Fibroblast of peridontal ligament (primary cell): ENCODE data around the gene TMEM14B.
A peak's percentile ranks its signal among the peaks of the same experiment; 100 is the strongest.
"Not testable (repeated sequence)": the region's sequence is repeated elsewhere in the genome, so short reads cannot be mapped to it uniquely, and the experiment has no call there.

Experiments used
- DNase-seq: peaks from one replicate; pipeline ENCODE4 v3.0.0-alpha.2; 2010; ENCODE audit errors: extremely low read depth

TMEM14B gene

DNA sequence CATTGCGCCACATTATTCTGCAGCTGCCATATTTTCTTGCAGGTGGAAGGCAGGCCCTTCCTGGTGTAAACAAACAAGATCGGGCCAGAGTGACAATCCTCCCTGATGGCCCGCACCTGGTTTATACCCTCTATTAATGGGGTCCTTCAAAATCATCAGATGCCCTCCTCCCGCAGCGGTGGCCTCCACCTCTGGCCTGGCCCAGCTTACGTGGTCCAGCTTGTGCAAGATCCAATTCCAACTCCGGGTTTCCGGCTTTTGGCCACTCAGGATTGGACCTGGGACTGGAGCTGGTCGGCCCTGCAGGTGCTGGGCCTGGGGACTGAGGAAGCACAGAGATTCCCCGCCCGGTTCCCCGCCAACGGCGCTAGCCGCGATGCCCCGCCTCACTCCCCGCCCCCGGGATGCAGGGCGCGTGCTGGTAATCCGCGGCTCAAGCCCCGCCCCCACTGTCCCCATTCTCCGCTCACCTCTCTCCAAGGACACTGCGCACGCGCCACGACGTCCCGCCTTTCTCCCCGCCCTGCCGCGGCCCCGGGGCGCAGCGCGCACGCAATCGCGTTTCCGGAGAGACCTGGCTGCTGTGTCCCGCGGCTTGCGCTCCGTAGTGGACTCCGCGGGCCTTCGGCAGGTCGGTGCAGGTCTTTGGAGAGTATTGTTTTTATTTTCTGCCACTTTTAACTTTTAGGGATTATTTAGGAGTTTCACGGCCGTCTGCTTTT lies at the start of gene TMEM14B:
Gene TMEM14B (plus strand): TSS at position 555 of the 722 bp plus-strand sequence. CDS start 1,441 bp downstream, outside the sequence.
- DNase-seq = peak; percentile 92

DNA sequence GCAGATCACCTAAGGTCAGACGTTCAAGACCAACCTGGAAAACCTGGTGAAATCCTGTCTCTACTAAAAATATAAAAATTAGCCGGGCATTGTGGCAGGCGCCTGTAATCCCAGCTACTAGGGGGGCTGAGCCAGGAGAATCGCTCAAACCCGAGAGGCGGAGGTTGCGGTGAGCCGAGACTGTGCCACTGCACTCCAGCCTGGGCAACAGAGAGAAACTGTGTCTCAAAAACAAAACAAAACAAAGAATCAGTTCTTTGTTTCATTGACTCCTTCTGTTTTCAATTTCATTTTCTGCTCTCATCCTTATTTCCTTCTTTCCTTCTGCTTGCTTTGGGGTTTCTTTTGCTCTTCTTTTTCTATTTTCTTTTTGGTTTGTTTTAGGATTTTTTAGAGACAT lies 33.6 kb upstream of the TMEM14B start:
- no peak for DNase-seq

DNA sequence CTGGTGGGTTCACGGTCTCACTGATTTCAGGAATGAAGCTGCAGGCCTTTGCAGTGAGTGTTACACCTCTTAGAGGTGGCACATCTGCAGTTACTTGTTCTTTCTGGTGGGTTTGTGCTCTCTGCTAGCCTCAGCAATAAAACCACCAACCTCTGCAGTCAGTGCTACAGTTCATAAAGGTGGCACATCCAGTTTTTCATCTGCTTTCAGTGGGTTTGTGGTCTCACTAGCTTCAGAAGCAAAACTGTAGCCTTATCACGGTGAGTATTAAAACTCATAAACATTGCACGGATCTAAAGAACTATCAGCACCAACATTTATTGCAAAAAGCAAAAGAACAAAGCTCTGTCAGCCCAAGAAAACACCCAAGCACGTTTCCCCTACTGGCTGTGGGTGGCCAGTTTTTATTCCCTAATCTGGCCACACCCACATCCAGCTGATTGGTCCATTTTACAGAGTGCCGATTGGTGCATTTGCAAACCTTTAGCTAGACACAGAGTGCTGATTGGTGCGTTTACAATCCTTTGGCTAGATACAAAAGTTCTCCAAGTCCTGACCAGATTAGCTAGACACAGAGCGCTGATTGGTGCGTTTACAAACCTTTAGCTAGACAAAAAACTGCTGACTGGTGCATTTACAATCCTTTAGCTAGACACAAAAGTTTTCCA lies 28.2 kb upstream of the TMEM14B start:
- DNase-seq = peak; percentile 20

DNA sequence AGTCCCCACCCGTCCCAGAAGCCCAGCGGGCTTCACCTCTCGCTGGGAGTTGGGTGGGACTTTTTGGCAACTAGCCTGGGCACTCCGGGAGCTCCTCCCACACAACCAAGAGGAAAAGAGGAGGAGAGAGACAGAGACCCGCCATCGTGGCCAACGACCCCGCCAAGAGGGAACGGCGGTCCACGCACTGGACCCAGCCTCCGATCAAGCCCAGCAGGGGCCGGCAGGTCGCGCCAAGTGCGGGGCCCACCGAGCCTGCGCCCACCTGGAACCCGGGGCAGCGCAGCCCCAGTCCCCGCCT lies 27.7 kb upstream of the TMEM14B start:
- DNase-seq = no peak

DNA sequence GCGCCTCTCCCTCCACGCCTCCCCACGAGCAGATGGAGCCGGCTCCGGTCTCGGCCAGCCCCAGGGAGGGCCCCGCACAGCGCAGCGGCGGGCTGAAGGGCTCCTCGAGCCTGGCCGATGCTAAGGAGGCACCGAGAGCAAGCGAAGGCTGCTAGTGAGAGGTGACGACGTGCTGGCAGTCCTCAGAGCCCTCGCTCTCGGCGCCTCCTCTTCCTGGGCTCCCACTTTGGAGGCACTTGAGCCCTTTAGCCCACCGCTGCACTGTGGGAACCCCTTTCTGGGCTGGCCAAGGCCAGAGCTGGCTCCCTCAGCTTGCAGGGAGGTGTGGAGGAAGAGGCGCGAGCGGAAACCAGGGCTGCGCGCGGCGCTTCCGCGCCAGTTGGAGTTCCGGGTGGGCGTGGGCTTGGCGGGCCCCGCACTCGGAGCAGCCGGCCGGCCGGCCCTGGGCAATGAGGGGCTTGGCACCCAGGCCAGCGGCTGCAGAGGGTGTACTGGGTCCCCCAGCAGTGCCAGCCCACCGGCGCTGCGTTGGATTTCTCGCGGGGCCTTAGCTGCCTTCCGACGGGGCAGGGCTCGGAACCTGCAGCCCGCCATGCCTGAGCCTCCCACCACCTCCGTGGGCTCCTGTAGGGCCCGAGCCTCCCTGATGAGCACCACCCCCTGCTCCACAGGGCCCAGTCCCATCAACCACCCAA lies 27.2 kb upstream of the TMEM14B start:
- DNase-seq = peak; percentile 5

DNA sequence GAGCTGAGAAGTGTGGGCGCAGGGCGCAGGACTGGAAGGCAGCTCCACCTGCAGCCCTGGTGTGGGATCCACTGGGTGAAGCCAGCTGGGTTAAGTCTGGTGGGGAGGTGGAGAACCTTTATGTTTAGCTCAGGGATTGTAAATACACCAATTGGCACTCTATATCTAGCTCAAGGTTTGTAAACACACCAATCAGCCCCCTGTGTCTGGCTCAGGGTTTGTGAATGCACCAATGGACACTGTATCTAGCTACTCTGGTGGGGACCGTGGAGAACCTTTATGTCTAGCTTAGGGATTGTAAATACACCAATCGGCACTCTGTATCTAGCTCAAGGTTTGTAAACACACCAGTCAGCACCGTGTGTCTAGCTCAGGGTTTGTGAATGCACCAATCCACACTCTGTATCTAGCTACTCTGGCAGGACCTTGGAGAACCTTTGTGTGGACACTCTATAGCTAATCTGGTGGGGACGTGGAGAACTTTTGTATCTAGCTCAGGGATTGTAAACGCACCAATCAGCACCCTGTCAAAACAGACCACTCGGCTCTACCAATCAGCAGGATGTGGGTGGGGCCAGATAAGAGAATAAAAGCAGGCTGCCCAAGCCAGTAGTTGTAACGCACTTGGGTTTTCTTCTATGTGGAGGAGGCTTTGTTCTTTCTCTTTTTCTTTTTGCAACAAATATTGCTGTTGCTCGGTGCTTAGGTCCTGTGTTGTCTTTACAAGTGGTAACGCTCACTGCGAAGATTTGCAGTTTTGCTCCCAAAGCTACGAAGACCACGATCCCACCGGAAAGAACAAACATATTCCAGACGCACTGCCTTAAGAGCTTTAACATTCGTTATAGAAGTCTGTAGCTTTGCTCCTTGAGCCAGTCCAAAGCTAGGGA lies 26.4 kb upstream of the TMEM14B start:
- DNase-seq = not testable (repeated sequence)

DNA sequence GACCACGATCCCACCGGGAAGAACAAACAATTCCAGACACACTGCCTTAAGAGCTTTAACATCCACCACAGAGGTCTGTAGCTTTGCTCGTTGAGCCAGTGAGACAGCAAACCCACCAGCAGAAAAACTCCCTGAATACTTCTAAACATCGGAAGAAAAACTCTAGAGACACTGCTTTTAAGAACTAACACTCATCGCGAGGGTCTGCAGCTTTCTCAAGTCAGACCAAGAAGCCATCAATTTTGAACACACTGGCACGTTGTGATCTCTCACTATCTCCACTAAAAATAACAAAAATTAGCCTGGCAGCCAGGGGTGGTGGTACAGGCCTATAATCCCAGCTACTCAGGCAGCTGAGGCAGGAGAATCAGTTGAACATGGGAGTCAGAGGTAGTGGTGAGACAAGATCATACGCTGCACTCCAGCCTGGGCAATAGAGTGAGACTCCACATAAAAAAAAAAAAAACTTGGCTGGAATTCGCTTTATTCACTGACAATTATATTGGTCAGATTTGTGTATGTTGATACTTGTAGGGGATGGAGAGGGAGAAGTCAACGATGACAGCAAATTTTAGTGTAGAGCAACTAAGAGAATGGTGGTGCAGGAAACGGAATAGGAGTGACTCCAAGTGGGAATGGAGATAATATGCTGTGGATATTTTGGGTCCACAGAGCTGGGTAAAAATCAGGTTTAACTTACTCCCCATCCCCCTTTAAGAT lies 25.6 kb upstream of the TMEM14B start:
- no peak for DNase-seq

DNA sequence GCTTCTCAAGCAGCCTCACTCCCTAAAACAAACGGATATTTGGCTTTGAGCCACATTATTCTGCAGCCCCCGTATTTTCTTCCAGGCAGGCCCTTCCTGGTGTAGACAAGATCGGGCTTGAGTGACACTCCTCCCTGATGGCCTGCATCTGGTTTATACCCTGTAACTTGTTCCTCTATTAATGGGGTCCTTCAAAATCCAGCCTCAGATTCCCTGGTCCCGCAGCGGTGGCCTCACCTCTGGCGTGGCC lies 25.1 kb upstream of the TMEM14B start:
- DNase-seq = no peak

DNA sequence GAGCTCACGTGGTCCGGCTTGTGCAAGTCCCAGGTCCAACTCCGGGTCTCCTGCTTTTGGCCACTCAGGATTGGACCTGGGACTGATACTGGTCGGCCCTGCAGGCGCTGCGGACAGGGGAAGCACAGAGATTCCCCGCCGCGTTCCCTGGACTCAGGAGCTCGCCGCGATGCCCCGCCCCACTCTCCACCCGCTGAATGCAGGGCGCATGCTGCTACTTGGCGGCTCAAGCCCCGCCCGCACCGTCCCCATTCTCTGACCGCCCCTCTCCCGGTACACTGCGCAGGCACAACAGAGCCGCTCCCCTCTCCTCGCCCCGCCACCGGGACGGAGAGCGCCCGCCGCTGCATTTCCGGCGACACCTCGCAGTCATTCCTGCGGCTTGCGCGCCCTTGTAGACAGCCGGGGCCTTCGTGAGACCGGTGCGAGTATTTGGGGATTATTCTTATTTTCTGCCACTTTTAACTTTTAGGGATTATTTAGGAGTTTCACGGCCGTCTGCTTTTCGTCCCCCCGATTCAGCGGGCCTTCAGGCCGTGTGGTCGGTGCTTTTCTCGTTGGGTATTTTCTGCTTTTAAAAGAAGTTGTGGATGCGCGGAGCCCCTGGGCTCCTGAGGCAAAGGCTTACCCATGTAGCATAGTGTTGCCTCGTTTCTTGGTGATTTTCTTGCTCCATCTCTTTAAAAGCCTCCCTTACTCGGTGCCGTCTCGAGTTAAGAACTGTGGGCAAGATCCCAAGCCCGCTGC lies 24.6 kb upstream of the TMEM14B start, which contains the start of gene TMEM14C:
Gene TMEM14C (plus strand): TSS at position 251 of the 747 bp plus-strand sequence. CDS start 1,544 bp downstream, outside the sequence.
- peak; percentile 95 for DNase-seq

DNA sequence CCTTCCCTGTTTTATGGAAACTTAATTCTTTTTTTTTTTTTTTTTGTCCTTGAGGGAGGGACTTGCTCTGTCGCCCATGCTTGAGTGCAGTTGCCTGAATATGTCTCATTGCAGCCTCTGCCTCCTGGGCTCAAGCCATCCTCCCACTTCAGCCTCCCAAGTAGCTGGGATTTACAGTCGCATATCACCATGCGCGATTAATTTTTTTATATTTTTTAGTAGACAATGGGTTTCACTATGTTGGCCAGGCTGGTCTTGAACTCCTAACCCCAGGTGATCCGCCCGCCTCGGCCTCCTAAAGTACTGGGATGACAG lies 24.1 kb upstream of the TMEM14B start:
- no peak for DNase-seq

DNA sequence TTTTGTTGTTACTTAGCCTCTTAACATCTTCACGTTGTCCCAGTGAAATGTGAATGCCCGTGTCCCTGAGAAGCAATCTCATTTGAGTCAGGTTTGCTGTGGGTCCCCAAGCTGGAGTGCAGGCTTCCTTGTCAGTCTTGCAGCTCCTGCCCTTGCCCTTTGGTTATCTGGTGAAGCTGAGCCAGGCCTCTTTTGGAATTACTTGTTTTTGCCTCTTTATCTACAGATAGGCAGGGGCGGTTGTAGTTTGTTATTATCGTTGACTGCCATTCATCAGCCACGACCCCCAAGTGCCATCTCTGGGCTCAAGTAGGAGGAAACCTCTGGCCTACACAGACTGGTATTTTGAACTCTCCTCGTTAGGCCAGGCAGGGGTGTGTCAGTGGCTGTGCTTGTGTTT lies 22.6 kb upstream of the TMEM14B start:
- no peak for DNase-seq

DNA sequence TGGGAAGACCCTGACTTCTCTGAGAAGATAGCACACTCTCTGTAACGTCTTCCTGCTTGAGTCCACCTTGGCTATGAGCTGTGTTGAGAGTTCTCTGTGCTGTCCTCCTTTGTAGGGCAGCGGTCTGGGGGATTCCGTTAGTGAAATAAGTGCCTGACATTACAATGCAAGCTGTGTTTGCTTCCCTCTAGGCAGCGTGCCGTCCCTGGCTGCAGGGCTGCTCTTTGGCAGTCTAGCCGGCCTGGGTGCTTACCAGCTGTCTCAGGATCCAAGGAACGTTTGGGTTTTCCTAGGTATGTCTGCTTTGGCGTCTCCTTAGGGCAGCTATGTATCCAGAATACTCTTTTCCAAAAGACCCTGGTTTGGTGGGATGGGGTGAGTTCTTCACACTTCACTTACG lies 21.9 kb upstream of the TMEM14B start:
- no peak for DNase-seq

DNA sequence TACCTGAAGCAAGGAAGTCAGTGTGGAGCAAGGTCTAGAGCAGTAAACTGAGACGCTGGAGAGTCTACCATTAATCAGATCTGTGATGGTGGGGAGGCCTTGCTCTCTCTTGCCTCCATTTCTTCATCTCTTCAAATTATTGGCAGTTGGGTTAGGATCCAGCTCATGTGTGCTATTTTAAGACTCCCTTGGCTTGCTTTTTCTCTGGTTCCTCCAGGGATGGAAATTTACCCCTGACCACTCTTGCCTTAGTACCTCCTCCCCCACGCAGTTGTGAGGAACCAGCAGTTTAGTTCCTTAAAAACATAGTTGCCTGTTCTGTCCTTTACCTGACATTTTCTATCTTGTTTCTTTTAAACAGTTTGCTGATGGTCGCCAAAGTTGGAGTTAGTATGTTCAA lies 17.4 kb upstream of the TMEM14B start:
- no peak for DNase-seq

DNA sequence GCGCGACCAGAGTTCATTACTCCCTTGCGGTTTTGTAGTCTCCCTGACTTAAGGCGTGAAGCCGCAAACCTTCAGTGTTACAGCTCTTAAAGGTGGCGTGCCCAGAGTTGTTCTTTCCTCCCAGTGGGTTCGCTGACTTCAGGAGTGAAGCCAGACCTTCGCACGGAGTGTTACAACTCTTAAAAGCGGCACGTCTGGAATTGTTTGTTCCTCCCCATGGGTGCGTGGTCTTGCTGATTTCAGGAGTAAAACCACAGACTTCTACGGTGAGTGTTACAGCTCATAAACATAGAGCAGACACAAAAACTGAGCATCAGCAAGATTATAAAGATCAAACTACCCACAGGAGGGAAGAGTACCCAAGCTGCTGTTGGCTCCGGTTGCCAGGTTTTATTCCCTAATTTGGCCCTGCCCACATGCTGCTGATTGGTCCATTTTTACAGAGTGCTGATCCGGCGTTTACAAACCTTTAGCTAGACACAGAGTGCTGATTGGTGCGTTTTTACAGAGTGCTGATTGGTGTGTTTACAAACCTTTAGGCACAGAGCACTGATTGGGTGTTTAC lies 14.4 kb upstream of the TMEM14B start:
- no peak for DNase-seq

DNA sequence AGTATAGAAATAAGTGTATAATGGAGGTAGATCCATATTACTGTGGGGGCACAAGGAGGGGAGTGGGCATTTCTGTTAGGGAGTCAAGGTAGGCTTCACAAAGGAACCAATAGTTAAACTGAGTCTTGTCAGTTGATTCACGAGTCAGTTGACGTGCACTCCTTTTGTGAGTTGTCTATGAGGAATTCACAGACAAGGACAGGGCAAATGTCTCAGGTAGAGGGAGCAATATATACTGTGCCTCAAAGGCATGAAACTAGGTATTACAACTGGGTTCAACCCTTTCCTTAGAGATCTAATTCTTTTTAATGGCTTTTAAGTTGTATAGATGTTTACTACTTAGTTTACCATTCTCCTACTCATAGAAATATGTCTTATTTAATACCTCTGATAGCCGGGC lies 13.7 kb upstream of the TMEM14B start:
- DNase-seq = no peak

DNA sequence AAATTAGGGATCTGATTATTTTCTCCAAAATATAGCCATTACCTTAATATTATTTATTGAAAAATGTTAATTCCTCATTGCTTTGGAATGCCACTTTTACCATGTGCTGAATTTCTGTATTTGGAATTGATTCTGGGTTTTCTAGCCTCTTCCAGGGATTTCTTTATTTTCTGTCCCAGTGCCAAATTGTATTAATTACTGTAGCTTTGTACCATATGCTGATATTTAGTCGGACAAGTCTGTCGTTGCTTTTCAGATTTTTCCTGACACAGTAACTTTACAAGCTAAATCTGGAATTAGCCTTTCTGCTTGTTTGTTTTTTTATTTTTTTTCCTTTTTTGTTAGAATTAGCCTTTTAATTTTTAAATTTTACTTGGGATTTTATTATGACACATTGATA lies 10.9 kb upstream of the TMEM14B start:
- no peak for DNase-seq

DNA sequence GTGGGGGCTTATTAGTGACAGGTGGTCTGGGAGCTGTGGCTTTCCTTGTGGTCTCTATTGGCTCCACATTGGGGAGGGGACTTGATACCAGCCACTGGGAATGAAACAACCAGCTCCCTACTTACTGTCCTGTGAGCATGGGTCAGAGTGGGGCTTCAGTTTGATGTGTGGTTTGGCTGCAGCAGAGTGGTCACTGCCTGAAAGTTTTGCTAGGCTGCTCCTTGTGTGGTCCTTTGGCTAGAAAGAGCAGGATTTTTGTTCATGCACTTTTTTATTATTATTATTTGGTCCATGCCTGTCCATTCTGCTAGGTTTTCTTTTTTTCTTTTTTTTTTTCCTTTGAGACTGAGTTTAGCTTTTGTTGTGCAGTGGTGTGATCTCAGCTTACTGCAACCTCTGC lies 7.5 kb upstream of the TMEM14B start:
- DNase-seq = no peak

DNA sequence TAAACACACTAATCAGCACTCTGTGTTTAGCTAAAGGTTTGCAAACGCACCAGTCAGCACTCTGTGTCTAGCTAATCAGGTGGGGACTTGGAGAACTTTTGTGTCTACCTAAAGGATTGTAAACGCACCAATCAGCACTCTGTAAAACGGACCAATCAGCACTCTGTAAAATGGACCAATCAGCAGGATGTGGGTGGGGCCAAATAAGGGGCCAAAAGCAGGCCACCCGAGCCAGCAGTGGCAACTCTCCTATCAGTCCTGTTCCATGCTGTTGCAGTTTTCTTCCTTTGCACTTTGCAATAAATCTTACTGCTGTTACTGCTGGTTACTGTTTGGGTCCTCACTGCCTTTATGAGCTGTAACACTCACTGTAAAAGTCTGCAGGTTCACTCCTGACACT lies 6.0 kb upstream of the TMEM14B start:
- DNase-seq = not testable (repeated sequence)

DNA sequence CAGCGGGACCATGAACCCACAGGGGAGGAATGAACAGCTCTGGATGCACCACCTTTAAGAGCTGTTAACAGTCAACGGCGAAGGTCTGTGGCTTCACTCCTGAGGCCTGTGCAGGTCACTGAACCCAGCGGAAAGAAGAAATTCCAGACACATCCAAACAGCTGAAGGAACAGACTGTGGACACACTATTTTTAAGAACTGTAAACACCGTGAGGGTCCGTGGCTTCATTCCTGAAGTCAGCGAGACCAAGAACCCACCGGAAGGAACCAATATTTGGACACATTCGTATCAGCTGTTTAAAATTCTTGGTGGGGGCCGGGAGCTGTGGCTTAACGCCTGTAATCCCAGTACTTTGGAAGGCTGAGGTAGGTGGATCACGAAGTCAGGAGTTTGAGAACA lies 5.4 kb upstream of the TMEM14B start:
- DNase-seq = no peak

DNA sequence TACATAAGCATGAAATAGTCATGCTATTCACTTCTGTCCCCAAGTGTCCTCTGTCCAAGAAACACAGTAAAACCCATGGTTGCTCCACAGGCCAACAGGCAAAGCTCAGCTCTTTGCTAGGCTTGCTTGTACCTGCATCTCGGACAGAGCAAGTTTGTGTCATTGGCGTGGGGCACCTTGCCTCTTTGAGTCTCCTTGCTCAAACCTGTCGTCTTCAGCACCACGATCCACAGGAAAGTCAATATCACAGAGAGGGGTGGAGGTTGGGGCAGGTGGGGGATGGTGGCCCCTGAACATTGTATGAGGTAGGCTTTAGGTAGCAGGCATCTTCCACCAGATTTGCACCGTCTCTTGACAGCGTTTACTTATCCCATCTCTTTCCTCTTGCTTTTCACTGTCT lies 4.1 kb upstream of the TMEM14B start:
- no peak for DNase-seq

DNA sequence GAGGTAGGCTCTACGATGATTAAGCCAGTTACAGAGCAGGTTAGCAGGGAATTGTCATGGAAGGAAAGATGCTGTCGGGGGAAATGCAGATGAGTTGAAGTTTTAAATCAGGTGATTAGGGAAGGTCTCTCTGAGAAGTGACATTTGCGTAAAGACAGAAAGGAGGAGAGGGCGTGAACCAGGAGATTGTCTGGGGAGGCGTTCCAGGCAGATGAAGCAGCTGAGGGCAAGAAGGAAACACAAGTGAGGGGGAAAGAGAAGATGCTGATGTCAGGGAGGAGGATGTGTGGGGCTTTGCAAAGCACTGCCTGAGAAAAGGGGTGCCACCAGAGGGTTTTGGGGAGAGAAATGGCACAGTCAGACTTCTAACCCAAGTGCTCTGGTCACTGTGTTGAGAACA lies 2.5 kb upstream of the TMEM14B start:
- no peak for DNase-seq
